Measurements from ENCODE around the gene KIF16B. TPM values are rescaled to one million over a fixed set of nuclear protein-coding genes. Genes with fewer than 3 reads are reported as not detected.
"Not testable (repeated sequence)": the region's sequence is repeated elsewhere in the genome, so short reads cannot be mapped to it uniquely, and the experiment has no call there.

Gene KIF16B
- total and polyA plus RNA-seq, 4 donors, result 5.9 to 20.3 (median 9.6) TPM

GRCh38 chr20:16444057-16444777 is 129.0 kb downstream of the KIF16B start:
- peak; percentile 53 to 89 (median 74) for DNase-seq
- no peak for TF ChIP-seq CTCF (IDR thresholded peaks at IDR 0.05; ENCODE audit: control extremely low read depth, extremely low read depth)
- Histone ChIP-seq H3K4me3 (no peak overlapping the region), H3K4me1 (ENCODE audit: control insufficient read depth in 5 of 5, insufficient read depth in 5 of 5, low read length in 5 of 5) (peaks cover 0 to 10% (median 1%) of the 10 kb centered on the region in 5 donors), H3K9ac (ENCODE audit: insufficient read depth in 1 of 2, low read length in 2 of 2) (no peak overlapping the region), H3K27me3 (ENCODE audit: control insufficient read depth in 3 of 3, insufficient read depth in 3 of 3, low read length in 2 of 3) (no peaks in the 10 kb centered on the region), H3K36me3 (ENCODE audit: control insufficient read depth in 4 of 4, insufficient read depth in 4 of 4, low read length in 4 of 4) (peaks cover 0 to 3% (median under 1%) of the 10 kb centered on the region in 4 donors), H3K9me3 (ENCODE audit: control insufficient read depth in 4 of 4, insufficient read depth in 3 of 4, low read length in 3 of 4) (peaks cover 0 to 4% (median 0%) of the 10 kb centered on the region in 4 donors), H3K27ac (ENCODE audit: low read depth in 1 of 2, low read length in 1 of 2) (no peak overlapping the region)
- no peak for ATAC-seq (ENCODE audit: insufficient read depth, low FRiP score)
- WGBS, 2 donors, result 66 to 86% methylated on average over 6 of the region's 6 CpGs

GRCh38 chr20:16441546-16442164 is 131.6 kb downstream of the KIF16B start:
- Histone ChIP-seq H3K9me3 (ENCODE audit: control insufficient read depth in 4 of 4, insufficient read depth in 3 of 4, low read length in 3 of 4) (peaks cover 0 to 4% (median 0%) of the 10 kb centered on the region in 4 donors), H3K4me1 (ENCODE audit: control insufficient read depth in 5 of 5, insufficient read depth in 5 of 5, low read length in 5 of 5) (peaks cover 0 to 10% (median 6%) of the 10 kb centered on the region in 5 donors), H3K4me3 (no peak overlapping the region), H3K9ac (ENCODE audit: insufficient read depth in 1 of 2, low read length in 2 of 2) (no peak overlapping the region), H3K27ac (ENCODE audit: low read depth in 1 of 2, low read length in 1 of 2) (no peak overlapping the region), H3K27me3 (ENCODE audit: control insufficient read depth in 3 of 3, insufficient read depth in 3 of 3, low read length in 2 of 3) (no peaks in the 10 kb centered on the region), H3K36me3 (ENCODE audit: control insufficient read depth in 4 of 4, insufficient read depth in 4 of 4, low read length in 4 of 4) (peaks cover 0 to 2% (median 0%) of the 10 kb centered on the region in 4 donors)
- WGBS, 2 donors, result 95 to 97% methylated on average over 2 of the region's 2 CpGs
- ATAC-seq (ENCODE audit: insufficient read depth, low FRiP score) (no peak), DNase-seq (no peak)
- TF ChIP-seq CTCF (IDR thresholded peaks at IDR 0.05; ENCODE audit: control extremely low read depth, extremely low read depth), result no peak

- DNase-seq (no peak), ATAC-seq (ENCODE audit: insufficient read depth, low FRiP score) (no peak)
- no peaks in the 10 kb centered on the region for H3K27me3 ChIP-seq (ENCODE audit: control insufficient read depth in 3 of 3, insufficient read depth in 3 of 3, low read length in 2 of 3)
- H3K9me3 ChIP-seq (ENCODE audit: control insufficient read depth in 4 of 4, insufficient read depth in 3 of 4, low read length in 3 of 4), result peaks cover 0 to 4% (median 0%) of the 10 kb centered on the region in 4 donors
- no peak overlapping the region for H3K9ac ChIP-seq (ENCODE audit: insufficient read depth in 1 of 2, low read length in 2 of 2)
- no peak for TF ChIP-seq CTCF (IDR thresholded peaks at IDR 0.05; ENCODE audit: control extremely low read depth, extremely low read depth)
- 95 to 97% methylated on average over 4 of the region's 4 CpGs for WGBS, 2 donors
- H3K27ac ChIP-seq (ENCODE audit: low read depth in 1 of 2, low read length in 1 of 2), result no peak overlapping the region
- H3K36me3 ChIP-seq (ENCODE audit: control insufficient read depth in 4 of 4, insufficient read depth in 4 of 4, low read length in 4 of 4), result peaks cover 0 to 2% (median 0%) of the 10 kb centered on the region in 4 donors
- H3K4me3 ChIP-seq, result no peak overlapping the region
- H3K4me1 ChIP-seq (ENCODE audit: control insufficient read depth in 5 of 5, insufficient read depth in 5 of 5, low read length in 5 of 5), result peaks cover 0 to 10% (median 6%) of the 10 kb centered on the region in 5 donors
These were observed 132.6 kb downstream of the KIF16B start for GRCh38 chr20:16440686-16441085.

GRCh38 chr20:16439540-16439939 is 133.7 kb downstream of the KIF16B start:
- not testable (repeated sequence) for H3K4me1 ChIP-seq (ENCODE audit: control insufficient read depth in 5 of 5, insufficient read depth in 5 of 5, low read length in 5 of 5); H3K4me3 ChIP-seq; H3K27ac ChIP-seq (ENCODE audit: low read depth in 1 of 2, low read length in 1 of 2); H3K9ac ChIP-seq (ENCODE audit: insufficient read depth in 1 of 2, low read length in 2 of 2); H3K36me3 ChIP-seq (ENCODE audit: control insufficient read depth in 4 of 4, insufficient read depth in 4 of 4, low read length in 4 of 4); DNase-seq; H3K27me3 ChIP-seq (ENCODE audit: control insufficient read depth in 3 of 3, insufficient read depth in 3 of 3, low read length in 2 of 3); ATAC-seq (ENCODE audit: insufficient read depth, low FRiP score); H3K9me3 ChIP-seq (ENCODE audit: control insufficient read depth in 4 of 4, insufficient read depth in 3 of 4, low read length in 3 of 4)
- WGBS, 2 donors, result 95 to 96% methylated on average over 5 of the region's 5 CpGs
